ENCODE data around the gene PTP4A2. TPM values are rescaled to one million over a fixed set of nuclear protein-coding genes. Genes with fewer than 3 reads are reported as not detected.
A peak's percentile ranks its signal among the peaks of the same experiment; 100 is the strongest.

The PTP4A2 gene
- total RNA-seq, 1 experiment from 2014 or later: 310 TPM

GRCh38 chr1:31872658-31873636, 65.2 kb downstream of the PTP4A2 start:
- peak; percentile 21 for DNase-seq (ENCODE audit: low read depth)
- in situ Hi-C loops (cut with HindIII; ENCODE audit: low pct_unique_long_range_greater_than_20kb, low sequenced_read_pairs): no loop called here

DNA sequence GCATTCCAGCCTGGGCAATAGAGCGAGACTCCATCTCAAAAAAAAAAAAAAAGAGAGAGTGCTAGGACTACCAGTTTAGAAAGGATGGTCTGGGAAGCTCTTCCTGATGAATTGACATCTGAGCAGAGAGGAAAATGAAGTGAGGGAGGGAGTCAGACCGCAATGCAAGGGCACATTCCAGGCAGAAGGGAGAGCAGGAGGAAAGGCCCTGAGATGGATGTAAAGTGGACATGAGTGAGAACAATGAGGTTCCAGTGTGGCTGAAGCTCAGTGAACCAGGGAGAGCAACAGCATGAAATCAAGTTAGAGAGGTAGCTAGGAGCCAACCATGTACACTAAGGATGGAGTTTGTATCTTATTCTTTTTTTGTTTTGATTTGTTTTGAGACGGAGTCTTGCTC, 66.5 kb downstream of the PTP4A2 start:
- peak; percentile 31 for DNase-seq (ENCODE audit: low read depth)
- in situ Hi-C loops (cut with HindIII; ENCODE audit: low pct_unique_long_range_greater_than_20kb, low sequenced_read_pairs): no loop called here

GRCh38 chr1:31870086-31870736, 68.0 kb downstream of the PTP4A2 start:
- in situ Hi-C loops (cut with HindIII; ENCODE audit: low pct_unique_long_range_greater_than_20kb, low sequenced_read_pairs): no loop called here

GRCh38 chr1:31869449-31869848, 68.7 kb downstream of the PTP4A2 start:
- in situ Hi-C loops (cut with HindIII; ENCODE audit: low pct_unique_long_range_greater_than_20kb, low sequenced_read_pairs): no loop called here
- no peak for DNase-seq (ENCODE audit: low read depth)

More at GRCh38 chr1:31870086-31870736, 68.0 kb downstream of the PTP4A2 start:
- no peak for DNase-seq (ENCODE audit: low read depth)

GRCh38 chr1:31868862-31869261, 69.3 kb downstream of the PTP4A2 start:
- no peak for DNase-seq (ENCODE audit: low read depth)
- in situ Hi-C loops (cut with HindIII; ENCODE audit: low pct_unique_long_range_greater_than_20kb, low sequenced_read_pairs): no loop called here

- no peak for DNase-seq (ENCODE audit: low read depth)
- in situ Hi-C loops (cut with HindIII; ENCODE audit: low pct_unique_long_range_greater_than_20kb, low sequenced_read_pairs): no loop called here
Observed at GRCh38 chr1:31867546-31867945, 70.6 kb downstream of the PTP4A2 start.

DNA sequence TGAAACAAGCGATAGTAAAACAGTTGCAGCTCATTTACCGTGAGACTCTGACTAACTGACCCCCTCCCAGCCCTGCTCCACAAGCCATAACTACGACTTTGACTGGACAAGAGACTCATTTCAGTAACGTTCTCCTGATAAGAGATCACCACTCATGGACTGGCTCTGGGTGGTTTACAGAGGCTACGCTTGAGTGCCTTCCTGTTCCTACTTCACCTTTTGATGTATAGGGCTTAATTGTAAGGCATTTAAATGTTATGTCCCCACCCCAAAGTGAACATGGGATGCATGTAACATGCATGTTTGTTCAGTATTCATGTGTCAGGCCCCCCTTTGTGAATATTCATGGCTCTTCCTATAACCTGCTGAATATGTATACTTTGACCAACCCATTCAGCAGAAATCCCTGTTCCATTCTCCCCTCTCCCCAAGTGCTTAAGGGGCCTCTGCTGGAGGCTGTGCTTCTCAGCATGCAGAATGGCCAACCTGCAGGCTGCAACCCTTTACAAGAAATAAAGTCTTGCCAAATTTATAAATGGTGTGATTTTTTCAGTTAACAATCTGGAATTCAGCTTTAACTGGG, 71.6 kb downstream of the PTP4A2 start:
- in situ Hi-C loops (cut with HindIII; ENCODE audit: low pct_unique_long_range_greater_than_20kb, low sequenced_read_pairs): no loop called here
- DNase-seq (ENCODE audit: low read depth): peak; percentile 17

DNA sequence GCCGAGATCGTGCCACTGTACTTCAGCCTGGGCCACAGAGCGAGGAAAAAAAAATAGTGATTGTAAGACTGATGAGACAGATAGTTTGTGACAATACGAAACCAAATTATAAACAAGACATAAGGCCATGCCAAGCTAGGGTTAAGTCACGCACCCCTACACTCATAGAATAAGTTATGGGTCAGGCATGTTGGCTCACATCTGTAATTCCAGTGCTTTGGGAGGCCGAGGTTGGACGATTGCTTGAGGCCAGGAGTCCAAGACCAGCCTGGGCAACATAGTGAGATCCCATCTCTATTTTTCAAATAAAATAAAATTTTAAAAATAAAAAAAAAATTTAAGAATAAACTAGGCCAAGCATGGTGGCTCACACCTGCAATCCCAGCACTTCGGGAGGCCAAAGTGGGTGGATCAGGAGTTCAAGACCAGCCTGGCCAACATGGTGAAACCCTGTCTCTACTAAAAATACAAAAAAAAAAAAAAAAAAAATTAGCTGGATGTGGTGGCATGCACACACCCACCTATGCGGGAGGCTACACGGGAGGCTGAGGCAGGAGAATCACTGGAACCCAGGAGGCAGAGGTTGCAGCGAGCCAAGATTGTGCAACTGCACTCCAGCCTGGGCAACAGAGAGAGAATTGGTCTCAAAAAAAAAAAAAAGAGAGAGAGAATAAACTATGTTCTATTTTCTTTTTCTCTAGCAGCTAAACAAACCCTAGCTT, 72.3 kb downstream of the PTP4A2 start:
- DNase-seq (ENCODE audit: low read depth): no peak

DNA sequence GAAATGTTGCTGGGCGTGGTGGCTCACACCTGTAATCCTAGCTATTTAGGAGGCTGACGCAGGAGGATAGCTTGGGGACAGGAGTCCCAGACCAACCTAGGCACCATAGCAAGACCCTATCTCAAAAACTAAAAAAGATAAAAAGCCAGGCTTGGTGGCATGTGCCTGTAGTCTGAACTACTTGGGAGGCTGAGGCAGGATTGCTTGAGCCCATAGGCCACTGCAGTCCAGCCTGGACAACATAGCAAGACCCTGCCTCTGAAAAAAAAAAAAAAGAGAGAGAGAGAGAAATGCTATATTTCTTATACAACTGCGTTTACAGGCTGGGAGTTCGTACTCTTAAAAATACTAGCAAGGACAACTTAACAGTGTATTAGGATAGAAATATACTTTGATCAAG, 76.1 kb downstream of the PTP4A2 start:
- in situ Hi-C loops (cut with HindIII; ENCODE audit: low pct_unique_long_range_greater_than_20kb, low sequenced_read_pairs): no loop called here
- DNase-seq (ENCODE audit: low read depth): no peak

More for the DNA sequence above, 72.3 kb downstream of the PTP4A2 start:
- in situ Hi-C loops (cut with HindIII; ENCODE audit: low pct_unique_long_range_greater_than_20kb, low sequenced_read_pairs): no loop called here

DNA sequence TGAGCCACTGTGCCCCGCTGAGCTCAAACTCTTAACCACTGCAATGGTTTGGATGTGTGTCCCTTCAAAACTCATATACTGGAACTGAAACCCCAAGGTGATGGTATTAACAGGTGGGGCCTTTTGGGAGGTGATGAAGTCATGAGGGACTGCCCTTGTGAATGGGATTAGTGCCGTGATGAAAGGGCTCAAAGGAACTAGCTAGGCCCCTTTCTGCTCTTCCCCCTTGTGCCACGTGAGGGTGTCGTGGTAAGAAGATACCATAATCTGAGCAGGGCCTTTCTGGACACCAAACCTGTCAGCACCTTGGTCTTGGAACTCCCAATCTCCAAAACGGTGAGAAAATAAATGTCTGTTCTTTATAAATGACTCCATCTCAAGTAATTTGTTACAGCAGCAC, 76.8 kb downstream of the PTP4A2 start:
- DNase-seq (ENCODE audit: low read depth): no peak
- in situ Hi-C loops (cut with HindIII; ENCODE audit: low pct_unique_long_range_greater_than_20kb, low sequenced_read_pairs): no loop called here

GRCh38 chr1:31860581-31860980, 77.6 kb downstream of the PTP4A2 start:
- in situ Hi-C loops (cut with HindIII; ENCODE audit: low pct_unique_long_range_greater_than_20kb, low sequenced_read_pairs): no loop called here
- DNase-seq (ENCODE audit: low read depth): no peak

- in situ Hi-C loops (cut with HindIII; ENCODE audit: low pct_unique_long_range_greater_than_20kb, low sequenced_read_pairs): no loop called here
- DNase-seq (ENCODE audit: low read depth): no peak
Observed at GRCh38 chr1:31859719-31860118, 78.4 kb downstream of the PTP4A2 start.

GRCh38 chr1:31859044-31859443, 79.1 kb downstream of the PTP4A2 start:
- no peak for DNase-seq (ENCODE audit: low read depth)
- in situ Hi-C loops (cut with HindIII; ENCODE audit: low pct_unique_long_range_greater_than_20kb, low sequenced_read_pairs): no loop called here

DNA sequence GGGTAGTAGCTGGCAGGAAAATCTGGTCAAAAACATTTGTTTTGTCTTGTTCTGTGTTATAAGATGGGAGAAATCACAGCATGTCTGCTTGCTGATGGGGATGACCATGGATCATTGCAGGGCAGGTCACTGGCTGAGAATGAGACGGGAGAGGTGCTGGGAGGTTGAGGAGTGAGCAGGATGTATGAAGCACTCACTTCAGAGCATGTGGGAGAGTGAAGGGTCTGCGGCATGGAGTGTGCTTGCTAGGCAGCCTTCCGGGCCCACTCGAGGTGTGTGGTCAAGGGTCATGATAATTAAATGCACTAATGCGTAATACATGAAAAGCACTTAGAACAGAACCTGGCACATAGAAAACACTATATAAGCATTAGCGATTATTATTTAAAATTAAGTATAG, 80.3 kb downstream of the PTP4A2 start:
- in situ Hi-C loops (cut with HindIII; ENCODE audit: low pct_unique_long_range_greater_than_20kb, low sequenced_read_pairs): no loop called here
- DNase-seq (ENCODE audit: low read depth): no peak

Other genes with a start within 250 kb of the PTP4A2 start
- 2.8 and 5.1 TPM in 2 replicates for gene COL16A1, start 234.4 kb downstream of the PTP4A2 start, total RNA-seq (2014; rRNA removed; shearing (Covaris generic); ENCODE audit: low replicate concordance)
- gene ADGRB2, start 174.0 kb downstream of the PTP4A2 start, total RNA-seq (2014; rRNA removed; shearing (Covaris generic); ENCODE audit: low replicate concordance): 7.9 and 13.7 TPM in 2 replicates
- 0.93 and 4.4 TPM in 2 replicates for gene SPOCD1, start 122.3 kb downstream of the PTP4A2 start, total RNA-seq (2014; rRNA removed; shearing (Covaris generic); ENCODE audit: low replicate concordance)
- 112 and 135 TPM in 2 replicates for gene KHDRBS1, start 75.5 kb upstream of the PTP4A2 start, total RNA-seq (2014; rRNA removed; shearing (Covaris generic); ENCODE audit: low replicate concordance)
- 7.0 and 8.0 TPM in 2 replicates for gene TMEM39B, start 134.6 kb upstream of the PTP4A2 start, total RNA-seq (2014; rRNA removed; shearing (Covaris generic); ENCODE audit: low replicate concordance)
- 24.9 and 26.6 TPM in 2 replicates for gene KPNA6, start 169.7 kb upstream of the PTP4A2 start, total RNA-seq (2014; rRNA removed; shearing (Covaris generic); ENCODE audit: low replicate concordance)
- 58.5 and 63.9 TPM in 2 replicates for gene TXLNA, start 241.3 kb upstream of the PTP4A2 start, total RNA-seq (2014; rRNA removed; shearing (Covaris generic); ENCODE audit: low replicate concordance)

Measured in Caki2 (cell line).